ENCODE data around the gene AACS.

AACS gene

GRCh38 chr12:125149160-125150108, 84.2 kb downstream of the AACS start:
- no peak overlapping the region for H3K27ac ChIP-seq (replicated peaks)
- DNase-seq (ENCODE audit: low read depth in 1 of 2, low spot score in 1 of 2): no peak
- peaks cover 2% of the 10 kb centered on the region for H3K27me3 ChIP-seq (ENCODE audit: insufficient read depth, poor library complexity, severe bottlenecking)
- H3K4me3 ChIP-seq (replicated peaks; ENCODE audit: insufficient read depth, low read length): no peak overlapping the region
- no peak for TF ChIP-seq GABPA (IDR thresholded peaks at IDR 0.05; ENCODE audit: low read depth)
- no peak for TF ChIP-seq CTCF (IDR thresholded peaks at IDR 0.05; ENCODE audit: insufficient read depth, low read length)
- no peak for TF ChIP-seq POLR2AphosphoS5 (IDR thresholded peaks at IDR 0.05; ENCODE audit: low read depth)
- TF ChIP-seq REST (IDR thresholded peaks at IDR 0.05; ENCODE audit: insufficient replicate concordance, low read depth): no peak
- no peak for TF ChIP-seq SPI1 (IDR thresholded peaks at IDR 0.05; ENCODE audit: borderline replicate concordance, low read depth)

- DNase-seq (ENCODE audit: low read depth in 1 of 2, low spot score in 1 of 2): no peak
- Histone ChIP-seq H3K27me3 (ENCODE audit: insufficient read depth, poor library complexity, severe bottlenecking) (peaks cover 2% of the 10 kb centered on the region), H3K27ac (replicated peaks) (no peak overlapping the region), H3K4me3 (replicated peaks; ENCODE audit: insufficient read depth, low read length) (no peak overlapping the region)
- no peak for TF ChIP-seq CTCF (IDR thresholded peaks at IDR 0.05; ENCODE audit: insufficient read depth, low read length)
- no peak for TF ChIP-seq SPI1 (IDR thresholded peaks at IDR 0.05; ENCODE audit: borderline replicate concordance, low read depth)
- TF ChIP-seq GABPA (IDR thresholded peaks at IDR 0.05; ENCODE audit: low read depth): no peak
- TF ChIP-seq POLR2AphosphoS5 (IDR thresholded peaks at IDR 0.05; ENCODE audit: low read depth): no peak
- no peak for TF ChIP-seq REST (IDR thresholded peaks at IDR 0.05; ENCODE audit: insufficient replicate concordance, low read depth)
Observed at GRCh38 chr12:125151284-125151683, 86.0 kb downstream of the AACS start.

- TF ChIP-seq GABPA (IDR thresholded peaks at IDR 0.05; ENCODE audit: low read depth) (no peak), CTCF (IDR thresholded peaks at IDR 0.05; ENCODE audit: insufficient read depth, low read length) (no peak), POLR2AphosphoS5 (IDR thresholded peaks at IDR 0.05; ENCODE audit: low read depth) (no peak), SPI1 (IDR thresholded peaks at IDR 0.05; ENCODE audit: borderline replicate concordance, low read depth) (no peak), REST (IDR thresholded peaks at IDR 0.05; ENCODE audit: insufficient replicate concordance, low read depth) (no peak)
Observed at GRCh38 chr12:125152463-125152862, 87.2 kb downstream of the AACS start.

More at GRCh38 chr12:125152463-125152862, 87.2 kb downstream of the AACS start:
- Histone ChIP-seq H3K27ac (replicated peaks) (no peak overlapping the region), H3K27me3 (ENCODE audit: insufficient read depth, poor library complexity, severe bottlenecking) (peaks cover 2% of the 10 kb centered on the region), H3K4me3 (replicated peaks; ENCODE audit: insufficient read depth, low read length) (no peak overlapping the region)
- no peak for DNase-seq (ENCODE audit: low read depth in 1 of 2, low spot score in 1 of 2)

Measured in HL-60 (cell line).